RWPE1 (cell line): ENCODE measurements around the gene GALNT13.

Experiments used
- CTCF ChIA-PET: fragments of 350-600 bp; sonication (Branson Sonifier 250); formaldehyde crosslinking; extraction: SDS; loops from one replicate; lab custom pipeline; 2021; lab: Yijun Ruan, JAX
- POLR2A ChIA-PET: fragments of 400-600 bp; formaldehyde crosslinking; extraction: SDS; loops from one replicate; lab custom pipeline; 2020; ENCODE audit warnings: antibody characterized with exemption; ENCODE audit not compliant: low non-redundant PET; lab: Yijun Ruan, JAX
- DNase-seq: peaks from one replicate; pipeline ENCODE4 v3.0.0; 2012; ENCODE audit warnings: low spot score
- H3K27ac ChIP-seq: fragments of 450-650 bp; 2 replicates; pipeline ENCODE4 v1.5.1; 2017
- CTCF ChIP-seq: fragments of 450-650 bp; conservative IDR thresholded peaks from 2 replicates; pipeline ENCODE4 v1.5.1; 2017; ENCODE audit warnings: low read depth, mild to moderate bottlenecking

The GALNT13 gene

GRCh38 chr2:154428022-154428421 lies 556.3 kb downstream of the GALNT13 start:
- POLR2A ChIA-PET, result no interaction called here
- H3K27ac ChIP-seq, result no peak overlapping the region
- CTCF ChIA-PET, result interaction anchor here (0.6 kb wide), 1 partner anchor 781 kb away, joined by 3 read pairs; no protein-coding TSS in a partner anchor
- DNase-seq, result no peak
- TF ChIP-seq CTCF, result no peak

GRCh38 chr2:154433010-154433409 lies 561.3 kb downstream of the GALNT13 start:
- TF ChIP-seq CTCF, result no peak
- POLR2A ChIA-PET, result no interaction called here
- no peak overlapping the region for H3K27ac ChIP-seq
- CTCF ChIA-PET, result interaction anchor here (1.1 kb wide), 1 partner anchor 565 kb away, joined by 4 read pairs; no protein-coding TSS in a partner anchor
- DNase-seq, result no peak

GRCh38 chr2:154437104-154437503 lies 565.4 kb downstream of the GALNT13 start:
- ChIA-PET POLR2A (no interaction called here), CTCF (no interaction called here)
- no peak for TF ChIP-seq CTCF
- no peak overlapping the region for H3K27ac ChIP-seq
- DNase-seq, result no peak

- TF ChIP-seq CTCF, result no peak; the same call in 1 of the 2 replicates
- ChIA-PET POLR2A (no interaction called here), CTCF (interaction anchor here (0.6 to 1.0 kb wide), 2 partner anchors 159 to 871 kb away, joined by 3 to 7 read pairs; no protein-coding TSS in a partner anchor)
- DNase-seq, result no peak
- H3K27ac ChIP-seq, result no peak overlapping the region
Measured at GRCh38 chr2:154439156-154439555, 567.4 kb downstream of the GALNT13 start.

- no peak for DNase-seq
- H3K27ac ChIP-seq, result no peak overlapping the region
- TF ChIP-seq CTCF, result no peak
- CTCF ChIA-PET, result interaction anchor here (1.3 kb wide), 1 partner anchor 14 kb away, joined by 3 read pairs; no protein-coding TSS in a partner anchor
- POLR2A ChIA-PET, result no interaction called here
Measured at GRCh38 chr2:154443919-154444318, 572.2 kb downstream of the GALNT13 start.

- TF ChIP-seq CTCF, result no peak
- POLR2A ChIA-PET, result no interaction called here
- H3K27ac ChIP-seq, result no peak overlapping the region
- DNase-seq, result no peak
- CTCF ChIA-PET, result no interaction called here
Measured at GRCh38 chr2:154446324-154446723, 574.6 kb downstream of the GALNT13 start.
